ENCODE measurements around the gene GNB3.

Gene GNB3

GRCh38 chr12:6823182-6824084 lies 17.3 kb upstream of the GNB3 start:
- no peak for DNase-seq (ENCODE audit: extremely low read depth in 1 of 2, low read depth in 1 of 2)

- no peak for DNase-seq (ENCODE audit: extremely low read depth in 1 of 2, low read depth in 1 of 2)
These were observed 16.5 kb upstream of the GNB3 start for GRCh38 chr12:6824085-6824775.

- no peak for DNase-seq (ENCODE audit: extremely low read depth in 1 of 2, low read depth in 1 of 2)
These were observed 15.8 kb upstream of the GNB3 start for GRCh38 chr12:6824901-6825381.

- peak; percentile 56 to 67 for DNase-seq (ENCODE audit: extremely low read depth in 1 of 2, low read depth in 1 of 2)
These were observed 15.2 kb upstream of the GNB3 start for GRCh38 chr12:6825398-6826124.

- no peak for DNase-seq (ENCODE audit: extremely low read depth in 1 of 2, low read depth in 1 of 2)
These were observed 14.5 kb upstream of the GNB3 start for GRCh38 chr12:6826125-6826733.

GRCh38 chr12:6826734-6827436 lies 13.8 kb upstream of the GNB3 start:
- no peak for DNase-seq (ENCODE audit: extremely low read depth in 1 of 2, low read depth in 1 of 2)

GRCh38 chr12:6827437-6827911 lies 13.3 kb upstream of the GNB3 start:
- DNase-seq (ENCODE audit: extremely low read depth in 1 of 2, low read depth in 1 of 2): peak in 1 of 2 donors; percentile 40

- DNase-seq (ENCODE audit: extremely low read depth in 1 of 2, low read depth in 1 of 2): no peak
These were observed 12.5 kb upstream of the GNB3 start, which contains the start of gene P3H3 for GRCh38 chr12:6827982-6828780. P3H3 (plus strand) TSS chr12:6828407; CDS start chr12:6828441, 34 bp downstream.

GRCh38 chr12:6828781-6829535 lies 11.8 kb upstream of the GNB3 start:
- peak in 1 of 2 donors; percentile 11 for DNase-seq (ENCODE audit: extremely low read depth in 1 of 2, low read depth in 1 of 2)

GRCh38 chr12:6829536-6830220 lies 11.0 kb upstream of the GNB3 start:
- no peak for DNase-seq (ENCODE audit: extremely low read depth in 1 of 2, low read depth in 1 of 2)

- DNase-seq (ENCODE audit: extremely low read depth in 1 of 2, low read depth in 1 of 2): no peak
These were observed 10.3 kb upstream of the GNB3 start for GRCh38 chr12:6830286-6830890.

- DNase-seq (ENCODE audit: extremely low read depth in 1 of 2, low read depth in 1 of 2): no peak
These were observed 9.7 kb upstream of the GNB3 start for GRCh38 chr12:6830999-6831398.

GRCh38 chr12:6831450-6831995 lies 9.2 kb upstream of the GNB3 start:
- DNase-seq (ENCODE audit: extremely low read depth in 1 of 2, low read depth in 1 of 2): no peak

- DNase-seq (ENCODE audit: extremely low read depth in 1 of 2, low read depth in 1 of 2): no peak
These were observed 8.6 kb upstream of the GNB3 start for GRCh38 chr12:6832125-6832524.

GRCh38 chr12:6833189-6833890 lies 7.4 kb upstream of the GNB3 start:
- no peak for DNase-seq (ENCODE audit: extremely low read depth in 1 of 2, low read depth in 1 of 2)

- no peak for DNase-seq (ENCODE audit: extremely low read depth in 1 of 2, low read depth in 1 of 2)
These were observed 6.5 kb upstream of the GNB3 start for GRCh38 chr12:6834254-6834653.

- no peak for DNase-seq (ENCODE audit: extremely low read depth in 1 of 2, low read depth in 1 of 2)
These were observed 5.9 kb upstream of the GNB3 start for GRCh38 chr12:6834873-6835272.
